ENCODE results near the gene LSM2.
A peak's percentile ranks its signal among the peaks of the same experiment; 100 is the strongest.

The LSM2 gene

GRCh38 chr6:31776989-31777666 is 29.6 kb downstream of the LSM2 start, which contains the start of gene VWA7:
TSS of gene VWA7 (minus strand) at chr6:31777328. CDS start at chr6:31776779, 549 bp downstream.
- DNase-seq (ENCODE audit: low spot score) = peak; percentile 59

GRCh38 chr6:31776485-31776988 is 30.2 kb downstream of the LSM2 start:
- no peak for DNase-seq (ENCODE audit: low spot score)

DNA sequence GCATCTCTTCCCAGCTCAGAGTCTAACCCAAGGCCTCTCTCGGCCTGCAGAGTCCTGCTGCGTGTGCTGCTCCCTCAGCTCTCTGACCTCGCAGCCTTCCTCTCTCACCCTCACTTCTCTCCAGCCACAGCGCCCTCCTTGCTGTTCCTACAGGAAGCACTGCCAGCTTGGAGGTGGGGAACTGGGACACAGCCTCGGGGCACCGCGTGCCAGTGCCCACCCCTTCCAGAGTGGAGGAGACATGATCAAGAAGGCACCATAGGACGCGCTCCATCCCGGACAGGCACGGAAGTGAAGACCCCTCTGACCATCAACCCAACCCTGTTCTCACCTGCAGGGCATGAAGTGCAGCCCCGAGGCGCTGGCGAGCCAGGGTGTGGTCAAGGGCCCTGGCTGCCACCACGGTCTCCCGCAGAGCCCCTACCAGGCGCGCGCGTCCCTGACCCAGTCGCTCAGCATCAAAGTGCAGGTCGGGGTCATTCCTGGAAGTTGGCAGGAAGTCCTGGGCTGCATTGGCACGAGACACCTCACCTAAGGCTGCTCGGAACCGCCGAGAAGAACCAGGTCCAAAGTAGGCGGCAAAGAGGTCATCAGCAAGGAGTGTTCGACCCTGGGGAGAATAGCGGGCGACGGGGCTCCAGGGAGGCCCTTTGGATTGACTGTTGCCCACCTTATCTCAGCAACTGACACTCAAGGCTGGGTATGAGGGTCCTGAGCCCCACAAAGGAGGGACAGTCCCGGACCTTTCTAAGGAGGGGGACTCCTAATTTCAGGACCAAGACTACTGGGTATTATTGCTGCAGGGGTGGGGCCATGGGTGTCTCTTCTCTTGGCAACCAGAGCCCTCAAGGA is 30.9 kb downstream of the LSM2 start:
- DNase-seq (ENCODE audit: low spot score) = no peak

DNA sequence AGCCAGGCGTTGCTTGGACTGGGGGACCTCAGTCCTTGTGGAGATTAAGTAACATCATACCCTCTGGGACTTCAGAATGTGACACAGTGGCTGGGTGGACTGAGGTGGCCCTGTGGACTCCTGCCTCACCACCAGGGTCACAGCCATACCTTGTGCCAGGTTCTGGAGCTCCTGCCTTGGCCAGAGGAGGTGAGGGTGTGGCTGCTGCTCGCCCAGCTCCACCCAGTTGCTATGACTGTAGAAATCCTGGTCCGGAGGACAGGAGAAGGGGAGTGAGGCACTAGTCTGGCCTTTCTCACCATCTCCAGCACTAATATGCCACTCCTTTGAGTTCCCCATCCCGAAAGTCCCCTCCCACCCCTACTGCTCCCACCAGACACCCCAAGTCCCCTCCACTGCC is 31.6 kb downstream of the LSM2 start:
- no peak for DNase-seq (ENCODE audit: low spot score)

DNA sequence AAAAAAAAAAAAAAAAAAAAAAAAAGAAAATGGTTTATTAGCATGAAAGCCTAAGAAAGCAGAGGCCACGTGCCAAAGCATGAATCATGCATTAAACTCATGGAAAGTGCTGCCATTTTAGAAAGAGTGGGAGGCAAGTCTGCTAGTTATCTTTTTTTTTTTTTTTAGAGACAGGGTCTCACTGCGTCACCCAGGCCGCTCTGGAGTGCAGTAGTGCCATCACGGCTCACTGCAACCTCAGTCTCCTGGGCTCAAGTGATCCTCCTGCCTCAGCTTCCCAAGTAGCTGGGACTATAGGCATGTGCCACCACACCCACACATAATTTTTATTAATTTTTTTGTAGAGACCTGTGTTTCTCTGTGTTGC is 34.8 kb downstream of the LSM2 start:
- peak; percentile 74 for DNase-seq (ENCODE audit: low spot score)

DNA sequence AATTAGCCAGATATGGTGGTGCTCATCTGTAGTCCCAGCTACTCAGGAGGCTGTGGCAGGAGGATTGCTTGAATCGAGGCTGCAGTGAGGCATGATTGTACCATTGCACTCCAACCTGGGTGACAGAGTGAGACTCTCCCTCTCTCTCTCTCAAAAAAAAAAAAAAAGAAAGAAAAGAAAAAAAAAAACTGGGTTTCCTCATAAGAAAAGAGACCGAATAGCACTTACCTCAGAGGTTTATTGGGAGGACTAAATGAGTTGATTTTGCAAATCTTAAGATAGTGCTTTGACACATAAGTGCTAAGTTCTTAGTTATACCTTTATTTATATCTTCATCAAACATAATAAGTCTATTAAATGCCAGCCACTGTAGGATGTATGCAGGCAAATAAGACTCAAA is 35.9 kb downstream of the LSM2 start:
- DNase-seq (ENCODE audit: low spot score) = no peak

DNA sequence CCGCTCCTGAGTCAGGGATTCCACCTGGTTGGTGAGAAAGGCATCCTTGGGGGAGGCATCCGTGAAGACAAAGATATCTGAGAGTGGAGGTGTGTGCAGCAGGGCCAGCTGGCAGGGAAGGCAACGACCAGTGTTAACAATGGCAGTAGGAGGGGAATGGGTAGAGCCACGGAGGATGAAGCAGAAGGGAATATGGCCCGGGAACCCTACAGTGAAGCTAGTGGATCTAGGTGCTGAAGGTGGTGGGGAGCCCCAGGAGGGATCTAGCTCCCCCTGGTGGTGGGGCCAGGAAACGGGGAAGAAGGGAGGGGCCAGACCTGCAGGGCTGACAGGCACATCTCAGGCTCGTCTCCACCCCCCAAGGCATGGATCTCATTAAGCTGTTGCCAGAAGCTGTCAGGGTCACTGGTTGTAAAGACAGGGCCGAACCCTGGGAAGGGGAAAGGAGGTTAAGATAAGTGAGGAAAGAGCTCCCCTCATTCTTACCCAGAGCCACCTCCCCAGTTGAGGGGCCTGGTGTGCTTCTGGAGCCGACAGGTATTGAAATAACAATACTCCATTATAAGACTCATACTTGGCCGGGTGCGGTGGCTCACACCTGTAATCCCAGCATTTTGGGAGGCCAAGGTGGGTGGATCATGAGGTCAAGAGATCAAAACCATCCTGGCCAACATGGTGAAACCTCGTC is 36.9 kb downstream of the LSM2 start:
- DNase-seq (ENCODE audit: low spot score) = peak; percentile 95

GRCh38 chr6:31768363-31769257 is 38.2 kb downstream of the LSM2 start:
- no peak for DNase-seq (ENCODE audit: low spot score)

GRCh38 chr6:31767096-31767645 is 39.6 kb downstream of the LSM2 start:
- no peak for DNase-seq (ENCODE audit: low spot score)

- no peak for DNase-seq (ENCODE audit: low spot score)
Measured at GRCh38 chr6:31765910-31766794, 40.6 kb downstream of the LSM2 start.

DNA sequence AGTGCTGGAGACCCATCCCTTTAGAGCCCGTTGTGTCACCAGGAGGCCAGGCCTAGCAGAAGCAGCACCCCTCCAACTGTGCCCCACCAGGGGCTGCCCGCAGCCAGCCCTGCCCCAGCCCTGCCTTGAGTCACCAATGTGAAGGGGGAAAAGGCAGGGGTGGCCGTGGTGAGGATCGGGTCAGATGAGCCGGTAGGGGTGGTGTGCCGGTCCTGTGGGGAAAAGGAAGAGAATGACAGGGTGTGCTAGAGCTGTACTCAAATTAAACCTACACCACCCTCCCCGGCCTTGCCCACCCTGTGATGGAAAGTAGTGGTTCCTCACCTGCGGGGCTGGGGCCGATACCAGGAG is 41.2 kb downstream of the LSM2 start:
- DNase-seq (ENCODE audit: low spot score) = no peak

GRCh38 chr6:31764198-31764597 is 42.6 kb downstream of the LSM2 start:
- DNase-seq (ENCODE audit: low spot score) = no peak

GRCh38 chr6:31763619-31763940 is 43.2 kb downstream of the LSM2 start:
- DNase-seq (ENCODE audit: low spot score) = peak; percentile 92

- DNase-seq (ENCODE audit: low spot score) = no peak
Measured at GRCh38 chr6:31762878-31763618, 43.7 kb downstream of the LSM2 start.

GRCh38 chr6:31762356-31762755 is 44.4 kb downstream of the LSM2 start, which contains the start of gene SAPCD1:
TSS of gene SAPCD1 (plus strand) at chr6:31762656. CDS start at chr6:31763055, 399 bp downstream.
- DNase-seq (ENCODE audit: low spot score) = no peak

DNA sequence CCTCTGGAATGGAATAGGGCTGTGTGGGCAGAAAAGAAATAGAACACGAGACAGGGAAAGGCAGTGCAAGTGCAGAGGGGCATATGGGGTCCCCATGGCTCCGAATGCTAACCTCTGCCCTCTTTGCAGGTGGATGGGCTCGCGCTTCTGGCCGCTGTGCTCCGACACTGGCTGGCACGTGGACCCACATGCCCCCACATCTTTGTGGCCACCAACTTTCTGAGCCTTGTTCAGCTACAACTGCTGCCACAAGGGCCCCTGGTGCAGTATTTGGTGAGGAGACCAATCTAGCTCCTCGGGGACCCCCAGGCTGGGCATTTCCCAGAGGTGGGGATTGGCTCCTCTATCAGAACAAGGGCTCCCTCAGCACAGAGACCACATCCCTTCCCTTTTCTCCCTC is 45.4 kb downstream of the LSM2 start:
- no peak for DNase-seq (ENCODE audit: low spot score)

GRCh38 chr6:31760790-31761189 is 46.0 kb downstream of the LSM2 start:
- no peak for DNase-seq (ENCODE audit: low spot score)

- no peak for DNase-seq (ENCODE audit: low spot score)
Measured at GRCh38 chr6:31758281-31758680, 48.5 kb downstream of the LSM2 start.

GRCh38 chr6:31752739-31753319 is 53.9 kb downstream of the LSM2 start:
- DNase-seq (ENCODE audit: low spot score) = no peak
